H1 (cell line): Measurements from ENCODE around the gene METTL9. TPM values are rescaled to one million over a fixed set of nuclear protein-coding genes. Genes with fewer than 3 reads are reported as not detected.
"Not testable (repeated sequence)": the region's sequence is repeated elsewhere in the genome, so short reads cannot be mapped to it uniquely, and the experiment has no call there.

Experiments
- CTCF ChIA-PET: fragments of 300-600 bp; sonication (Branson Sonifier 250); formaldehyde crosslinking; loops from one replicate; lab custom pipeline; 2021; ENCODE audit not compliant: partially characterized antibody; lab: Charles Lee
- POLR2A ChIA-PET: fragments of 300-600 bp; sonication (Branson Sonifier 250); formaldehyde crosslinking; loops from one replicate; lab custom pipeline; 2021; ENCODE audit warnings: inconsistent platforms; ENCODE audit not compliant: partially characterized antibody; lab: Charles Lee
- DNase-seq, 2 experiments: peaks; one replicate each; pipeline versions ENCODE4 v3.0.0 to v3.0.0-alpha.2; 2010 to 2022; ENCODE audit warnings: low spot score in 2 of 2, low read depth in 1 of 2, mixed read lengths in 1 of 2
- FAIRE-seq: peaks from 2 replicates; lab custom pipeline; 2011; peaks lifted over from hg19 to GRCh38; lab: Jason Lieb, UNC
- H2AFZ ChIP-seq: 2 replicates; pipeline ENCODE4 v1.8.1; 2012; ENCODE audit warnings: low read length, inconsistent platforms
- H2AK5ac ChIP-seq: 2 replicates; pipeline ENCODE4 v1.6.1; 2013; ENCODE audit warnings: low read depth, low read length
- H2BK120ac ChIP-seq: replicated peaks from 2 replicates; pipeline ENCODE3; 2013; ENCODE audit warnings: low read depth, low read length, inconsistent platforms
- H2BK12ac ChIP-seq: 2 replicates; pipeline ENCODE4 v1.6.1; 2013; ENCODE audit warnings: low read depth, low read length
- H2BK15ac ChIP-seq: 2 replicates; pipeline ENCODE4 v1.6.1; 2013; ENCODE audit warnings: low read length
- H2BK20ac ChIP-seq: 2 replicates; pipeline ENCODE4 v1.6.1; 2013; ENCODE audit warnings: low read length
- H2BK5ac ChIP-seq: 2 replicates; pipeline ENCODE4 v1.6.1; 2013; ENCODE audit warnings: low read depth, low read length
- H3K14ac ChIP-seq: 2 replicates; pipeline ENCODE4 v1.6.1; 2013; ENCODE audit warnings: inconsistent platforms; ENCODE audit not compliant: insufficient read length
- H3K18ac ChIP-seq: 2 replicates; pipeline ENCODE4 v1.6.1; 2013; ENCODE audit warnings: low read length; ENCODE audit errors: extremely low read depth
- H3K23ac ChIP-seq: 2 replicates; pipeline ENCODE4 v1.6.1; 2013; ENCODE audit warnings: inconsistent platforms; ENCODE audit not compliant: insufficient read length
- H3K23me2 ChIP-seq: 2 replicates; pipeline ENCODE4 v1.6.1; 2013; ENCODE audit warnings: low read depth, low read length
- H3K27ac ChIP-seq: 2 replicates; pipeline ENCODE4 v1.6.1; 2011; ENCODE audit warnings: low read depth, low read length, inconsistent platforms
- H3K27me3 ChIP-seq, 4 experiments: replicated peaks in 1 of 4; 1 replicate in 1 of 4; 2 replicates in 3 of 4; pipeline versions ENCODE4 v1.6.1 to v1.8.1; 2011 to 2013; ENCODE audit warnings: low read length in 3 of 4, mild to moderate bottlenecking in 3 of 4, inconsistent platforms in 2 of 4, mixed read lengths in 2 of 4, moderate library complexity in 1 of 4; ENCODE audit not compliant: control insufficient read depth in 3 of 4, insufficient read depth in 3 of 4; ENCODE audit errors: extremely low read depth in 1 of 4
- H3K36me3 ChIP-seq, 4 experiments: 2 replicates each; pipeline versions ENCODE4 v1.6.1 to v1.8.1; 2011 to 2013; ENCODE audit warnings: mild to moderate bottlenecking in 4 of 4, low read length in 3 of 4, moderate library complexity in 2 of 4, control low read depth in 1 of 4, inconsistent platforms in 1 of 4; ENCODE audit not compliant: insufficient read depth in 4 of 4, control insufficient read depth in 2 of 4
- H3K4ac ChIP-seq: replicated peaks from 2 replicates; pipeline ENCODE3; 2013; ENCODE audit warnings: low read length, low read depth, mixed read lengths, inconsistent platforms; ENCODE audit not compliant: insufficient read length
- H3K4me1 ChIP-seq, 4 experiments: replicated peaks in 1 of 4; 1 replicate in 1 of 4; 2 replicates in 3 of 4; pipeline versions ENCODE4 v1.6.1 to v1.8.1; 2011 to 2013; ENCODE audit warnings: low read length in 3 of 4, inconsistent platforms in 2 of 4, mixed read lengths in 1 of 4; ENCODE audit not compliant: insufficient read depth in 4 of 4, control insufficient read depth in 3 of 4
- H3K4me2 ChIP-seq, 2 experiments: 2 replicates each; pipeline versions ENCODE4 v1.6.1 to v1.8.1; 2011 to 2013; ENCODE audit warnings: low read depth in 2 of 2, low read length in 2 of 2, control low read depth in 1 of 2, inconsistent platforms in 1 of 2, mild to moderate bottlenecking in 1 of 2; ENCODE audit not compliant: insufficient read depth in 1 of 2
- H3K4me3 ChIP-seq, 4 experiments: fragments of 200-600, 300-600 bp in 1 of 4; sonication (generic), shearing (Covaris generic), sonication (Bioruptor Twin) in 1 of 4; 2 replicates each; pipeline versions ENCODE4 v1.5.1 to v1.8.1; 2011 to 2016; ENCODE audit warnings: low read length in 4 of 4, low read depth in 3 of 4, control low read depth in 2 of 4, inconsistent platforms in 2 of 4, mild to moderate bottlenecking in 2 of 4, mixed read lengths in 1 of 4, moderate library complexity in 1 of 4; ENCODE audit not compliant: insufficient read depth in 2 of 4; ENCODE audit errors: extremely low read depth in 1 of 4
- H3K56ac ChIP-seq: replicated peaks from 2 replicates; pipeline ENCODE3; 2013; ENCODE audit warnings: low read depth, mild to moderate bottlenecking, mixed read lengths, low read length, inconsistent platforms; ENCODE audit not compliant: insufficient read length
- H3K79me1 ChIP-seq: 2 replicates; pipeline ENCODE4 v1.6.1; 2013; ENCODE audit warnings: low read depth, low read length, control low read depth
- H3K79me2 ChIP-seq, 2 experiments: 2 replicates each; pipeline versions ENCODE4 v1.6.1 to v1.8.1; 2012 to 2013; ENCODE audit warnings: low read length in 2 of 2, mild to moderate bottlenecking in 2 of 2, inconsistent platforms in 1 of 2; ENCODE audit not compliant: insufficient read depth in 2 of 2, control insufficient read depth in 1 of 2
- H3K9ac ChIP-seq, 4 experiments: replicated peaks in 1 of 4; 1 replicate in 1 of 4; 2 replicates in 3 of 4; pipeline versions ENCODE4 v1.6.1 to v1.8.1; 2011 to 2013; ENCODE audit warnings: low read depth in 3 of 4, low read length in 3 of 4, control low read depth in 2 of 4, mild to moderate bottlenecking in 2 of 4, moderate library complexity in 2 of 4, inconsistent platforms in 1 of 4; ENCODE audit errors: extremely low read depth in 1 of 4
- H3K9me3 ChIP-seq, 2 experiments: 2 replicates each; pipeline versions ENCODE4 v1.6.1 to v1.8.1; 2012 to 2013; ENCODE audit warnings: mild to moderate bottlenecking in 2 of 2, moderate library complexity in 2 of 2, control low read depth in 1 of 2, inconsistent platforms in 1 of 2, low read depth in 1 of 2, low read length in 1 of 2, mixed read lengths in 1 of 2; ENCODE audit not compliant: insufficient read depth in 2 of 2
- H4K20me1 ChIP-seq, 2 experiments: replicated peaks in 1 of 2; 2 replicates each; pipeline versions ENCODE3 to v1.8.1; 2011 to 2013; ENCODE audit warnings: inconsistent platforms in 2 of 2, low read length in 2 of 2, mild to moderate bottlenecking in 1 of 2; ENCODE audit not compliant: insufficient read depth in 2 of 2, control insufficient read depth in 1 of 2
- H4K5ac ChIP-seq: 2 replicates; pipeline ENCODE4 v1.6.1; 2013; ENCODE audit warnings: low read length, low read depth, mixed read lengths, inconsistent platforms; ENCODE audit not compliant: insufficient read length
- H4K8ac ChIP-seq: 2 replicates; pipeline ENCODE4 v1.8.0; 2013; ENCODE audit warnings: mild to moderate bottlenecking, moderate library complexity, low read length, inconsistent platforms; ENCODE audit not compliant: insufficient read depth; ENCODE audit errors: extremely low read depth
- H4K91ac ChIP-seq: replicated peaks from 2 replicates; pipeline ENCODE3; 2013; ENCODE audit warnings: low read length, mixed read lengths, inconsistent platforms; ENCODE audit not compliant: insufficient read length
- WGBS, 2 experiments: shearing (Covaris generic) in 1 of 2; methylation state at CpG; one replicate each; pipeline versions ENCODE4 v1.1.6 to v1.1.7; 2013 to 2015; ENCODE audit warnings: low lambda C conversion rate in 2 of 2, mixed read lengths in 2 of 2, inconsistent platforms in 1 of 2, low coverage in 1 of 2, missing lambda C conversion rate in 1 of 2; ENCODE audit not compliant: insufficient replicate concordance in 2 of 2, insufficient coverage in 1 of 2, insufficient read length in 1 of 2; ENCODE audit errors: extremely low coverage in 1 of 2, missing lambda C conversion rate in 1 of 2; 5-methylcytosine and 5-hydroxymethylcytosine counted together
- polyA plus RNA-seq, 7 experiments: library from polyadenylated mRNA; depleted of rRNA in 3 of 7; stranded (reverse) in 5 of 7; unstranded in 2 of 7; fragments of >200 nt in 5 of 7; fragments of 200-250 nt in 2 of 7; gene quantifications; 1 replicate in 5 of 7; 2 replicates in 1 of 7; 4 replicates in 1 of 7; pipeline versions ENCODE4 v1.2.1 to v1.2.3, GENCODE V29; 2011 to 2013; ENCODE audit warnings: missing spikeins in 2 of 7, mixed read lengths in 2 of 7
- total RNA-seq: library from RNA; stranded (reverse); fragmentation: NEBNext Ultra II Directional; extraction: Animal tissue kit (Norgen Biotek cat#: 25700); gene quantifications from 2 replicates; pipeline ENCODE4 v1.2.1, GENCODE V29; 2021

The METTL9 gene
- total and polyA plus RNA-seq, 2 of the 8 experiments (the other 6 are each of a cell fraction or from before 2014, with no cell fraction given), result 45.4 to 112 TPM

- H3K4me1 ChIP-seq, H3K9me3 ChIP-seq, H3K18ac ChIP-seq, H3K23ac ChIP-seq, H3K9ac ChIP-seq, POLR2A ChIA-PET, H3K4ac ChIP-seq, H2BK15ac ChIP-seq, H3K56ac ChIP-seq, H4K91ac ChIP-seq, H3K14ac ChIP-seq, H2AK5ac ChIP-seq, H3K4me2 ChIP-seq, H2BK120ac ChIP-seq, H3K79me2 ChIP-seq, H2BK5ac ChIP-seq, DNase-seq, H2AFZ ChIP-seq, H3K27ac ChIP-seq, H4K5ac ChIP-seq, H2BK12ac ChIP-seq, H3K79me1 ChIP-seq, FAIRE-seq, H3K4me3 ChIP-seq, H4K20me1 ChIP-seq, H3K27me3 ChIP-seq, H4K8ac ChIP-seq, H3K23me2 ChIP-seq, H2BK20ac ChIP-seq: not testable (repeated sequence)
- peaks cover 0 to 36% (median 14%) of the 10 kb centered on the region in 4 experiments; a peak in 5 of 8 replicates for H3K36me3 ChIP-seq
- CTCF ChIA-PET, result interaction anchor here (1.3 to 2.3 kb wide), 3 partner anchors 9 to 77 kb away, joined by 4 to 8 read pairs (median 8); no protein-coding TSS in a partner anchor
- WGBS, 2 experiments, result 99% methylated on average over 6 of the region's 6 CpGs; no CpG with 5 or more reads in 1 of the 2 experiments
Observed at GRCh38 chr16:21630866-21631265, 31.5 kb downstream of the METTL9 start.

GRCh38 chr16:21631376-21631775 lies 32.0 kb downstream of the METTL9 start:
- H3K79me2 ChIP-seq, H4K8ac ChIP-seq, H4K91ac ChIP-seq, H2BK12ac ChIP-seq, H3K4me2 ChIP-seq, H3K27ac ChIP-seq, H3K4ac ChIP-seq, H2AFZ ChIP-seq, H3K14ac ChIP-seq, H3K23me2 ChIP-seq, H3K4me3 ChIP-seq, H3K56ac ChIP-seq, H3K18ac ChIP-seq, POLR2A ChIA-PET, DNase-seq, H3K9me3 ChIP-seq, H2BK120ac ChIP-seq, H2BK20ac ChIP-seq, H2BK5ac ChIP-seq, H4K20me1 ChIP-seq, H3K23ac ChIP-seq, H3K27me3 ChIP-seq, H2BK15ac ChIP-seq, H3K4me1 ChIP-seq, H3K9ac ChIP-seq, H2AK5ac ChIP-seq, H3K79me1 ChIP-seq, FAIRE-seq, H4K5ac ChIP-seq: not testable (repeated sequence)
- 94% methylated on average over 8 of the region's 8 CpGs; no CpG with 5 or more reads in 1 of the 2 experiments for WGBS, 2 experiments
- peaks cover 0 to 36% (median 13%) of the 10 kb centered on the region in 4 experiments; a peak in 5 of 8 replicates for H3K36me3 ChIP-seq
- CTCF ChIA-PET, result interaction anchor here (2.3 kb wide), 1 partner anchor 10 kb away, joined by 8 read pairs; no protein-coding TSS in a partner anchor
